T-helper 9 cell (primary cell): ENCODE measurements around the gene RASSF5.

Experiments
- DNase-seq: peaks from one replicate; pipeline ENCODE4 v3.0.0-alpha.2; 2020

The RASSF5 gene

GRCh38 chr1:206498685-206499084, 8.6 kb upstream of the RASSF5 start:
- no peak for DNase-seq

DNA sequence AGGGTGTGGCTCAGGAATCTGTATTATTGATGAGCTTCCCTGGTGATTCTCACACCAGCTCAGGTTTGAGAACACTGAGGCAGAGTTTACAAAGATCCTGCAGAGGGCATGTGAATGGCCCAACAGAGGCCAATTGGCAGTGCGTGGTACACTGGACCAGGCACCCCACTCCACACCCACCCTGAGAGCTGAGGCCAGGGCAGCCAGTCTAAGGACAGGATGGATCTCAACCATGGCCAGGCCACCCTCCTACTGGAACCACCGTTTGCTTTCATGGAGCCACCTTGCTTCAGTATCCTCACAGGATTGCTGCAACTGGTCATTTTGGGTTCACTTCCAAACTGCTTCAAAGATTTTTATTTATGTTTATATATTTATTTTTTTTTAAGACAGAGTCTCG, 7.3 kb upstream of the RASSF5 start:
- DNase-seq, result no peak

DNA sequence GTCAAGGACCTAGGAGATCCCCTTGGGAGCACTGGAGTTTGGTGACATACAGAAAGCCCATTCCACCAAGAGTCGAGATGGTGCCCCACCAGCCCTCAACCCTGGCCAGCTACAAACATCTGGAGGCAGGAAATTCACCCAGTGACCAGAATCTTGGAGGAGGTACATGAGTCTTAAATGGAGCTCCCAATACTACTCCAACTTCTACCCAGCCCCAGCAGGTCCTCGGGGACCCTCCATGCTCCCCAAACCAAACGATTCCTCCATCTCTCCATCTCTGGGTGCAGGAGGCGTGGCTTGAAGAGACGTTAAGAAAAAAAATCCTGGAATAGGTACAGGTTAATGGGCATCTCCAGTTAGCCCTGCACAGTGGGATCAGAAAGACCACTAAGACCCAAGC, 5.5 kb upstream of the RASSF5 start:
- no peak for DNase-seq

DNA sequence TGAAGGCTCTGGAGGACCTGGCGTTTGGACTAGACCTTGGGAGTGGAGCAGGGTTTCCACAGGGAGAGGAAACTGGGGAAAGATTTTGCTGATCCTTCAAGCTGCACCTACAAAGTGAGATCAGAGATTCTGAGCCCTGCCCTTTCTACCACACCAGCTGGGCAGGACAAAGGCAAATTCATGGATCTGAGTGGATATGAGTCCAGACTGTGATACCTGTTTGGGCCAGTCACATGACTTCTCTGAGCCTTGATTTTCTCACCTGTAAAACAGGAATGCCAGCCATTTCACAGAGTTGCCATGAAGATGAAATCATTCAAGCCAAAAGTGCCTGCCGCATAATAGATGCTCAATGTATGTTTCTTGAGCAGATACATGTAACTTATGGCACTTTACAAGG, 4.9 kb upstream of the RASSF5 start:
- DNase-seq, result no peak

- DNase-seq, result no peak
Measured at GRCh38 chr1:206502812-206503211, 4.5 kb upstream of the RASSF5 start.

DNA sequence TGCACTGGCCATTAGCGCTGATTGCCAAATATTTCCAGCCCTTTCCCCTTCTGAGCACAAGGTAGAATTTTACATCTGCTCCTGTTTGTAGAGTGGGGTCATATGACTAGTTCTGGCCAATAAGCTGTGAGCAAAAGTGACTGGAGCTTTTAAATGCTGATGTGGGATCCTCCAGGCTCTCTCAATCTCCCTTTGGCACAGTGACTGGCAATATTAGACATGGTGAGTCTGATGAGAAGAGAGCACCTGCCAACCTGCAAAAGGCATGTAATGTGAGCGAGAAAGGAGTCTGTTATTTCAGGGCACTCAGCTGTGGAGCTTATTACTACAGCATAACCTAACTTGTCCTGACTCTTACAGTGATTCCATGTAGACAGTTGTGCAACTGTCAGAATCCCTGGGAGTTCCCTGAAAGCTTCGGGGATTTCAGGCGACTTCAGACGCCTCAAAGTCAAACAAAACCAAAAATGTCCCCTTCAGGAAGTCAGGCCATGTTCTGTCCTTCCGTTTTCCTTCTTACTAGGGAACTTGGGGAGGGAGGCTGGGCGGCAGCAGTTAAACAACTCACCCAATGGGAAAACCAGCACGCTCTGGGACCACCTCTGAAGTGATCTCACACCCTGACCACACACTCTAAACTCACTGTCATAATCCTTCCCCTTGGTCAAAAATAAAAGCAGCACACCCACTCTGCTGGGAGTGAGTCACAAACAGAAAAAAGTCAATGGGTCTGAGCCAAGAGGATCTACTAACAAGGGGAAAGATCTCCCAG, 3.6 kb upstream of the RASSF5 start:
- no peak for DNase-seq

DNA sequence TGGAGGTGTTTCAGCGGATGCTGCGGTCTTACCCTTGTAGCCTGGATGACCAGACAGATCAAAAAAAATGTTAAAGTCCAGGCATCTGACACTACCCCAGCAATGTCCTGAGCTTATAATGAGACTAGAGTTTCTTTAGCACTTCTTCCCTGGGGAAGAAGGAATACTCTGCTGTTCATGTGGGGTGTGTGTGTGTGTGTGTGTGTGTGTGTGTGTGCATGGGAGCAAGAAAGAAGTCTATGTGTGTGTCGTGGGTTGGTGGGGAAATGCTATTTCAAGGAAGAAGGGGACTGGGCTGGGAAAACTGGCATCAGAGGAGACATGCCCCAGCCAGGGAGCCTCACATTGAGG, 3.0 kb upstream of the RASSF5 start:
- no peak for DNase-seq

GRCh38 chr1:206505702-206506355, 1.5 kb upstream of the RASSF5 start:
- DNase-seq, result no peak

DNA sequence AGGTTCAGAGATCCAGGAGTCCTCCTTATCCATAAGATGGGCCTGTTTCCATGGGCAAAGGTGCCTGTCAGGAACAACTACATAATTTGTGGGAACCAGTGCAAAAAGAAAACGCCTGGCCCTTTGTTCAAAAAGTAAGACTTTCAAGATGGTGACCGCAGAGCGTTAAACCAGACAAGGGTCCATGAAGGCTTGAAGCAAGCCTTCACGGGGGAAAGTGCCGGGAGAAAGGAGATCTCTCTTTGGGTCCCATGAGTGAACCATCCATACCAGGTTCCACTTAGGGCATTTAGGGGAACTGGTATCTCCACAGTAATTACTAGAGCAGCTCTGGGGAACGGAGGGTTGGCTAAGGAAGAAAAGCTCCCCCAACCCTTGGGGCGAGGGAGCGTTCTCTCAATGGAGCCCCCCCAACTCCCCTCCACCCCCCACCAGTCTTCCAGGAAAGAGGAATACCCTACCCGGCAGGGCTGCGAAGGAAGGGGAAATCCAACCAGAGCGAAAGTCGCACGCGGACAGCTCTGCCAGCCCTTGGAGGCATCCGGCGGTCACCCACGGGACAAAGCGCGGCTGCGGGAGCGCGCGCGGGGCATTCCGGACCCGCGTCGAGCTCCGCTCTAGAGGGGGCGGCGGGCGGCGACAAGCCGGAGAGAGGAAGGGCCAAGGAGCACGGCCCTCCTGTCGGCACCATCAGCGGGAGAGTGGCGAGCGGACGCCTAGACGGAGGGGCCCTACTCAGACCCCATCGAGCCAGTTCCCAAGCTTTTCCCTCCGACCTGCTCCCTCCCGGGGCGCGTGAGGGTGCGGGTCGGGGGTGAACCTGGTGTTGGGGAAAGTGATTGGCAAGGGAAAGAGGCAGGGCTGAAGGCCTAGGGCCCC, 687 bp upstream of the RASSF5 start:
- peak; percentile 22 for DNase-seq

DNA sequence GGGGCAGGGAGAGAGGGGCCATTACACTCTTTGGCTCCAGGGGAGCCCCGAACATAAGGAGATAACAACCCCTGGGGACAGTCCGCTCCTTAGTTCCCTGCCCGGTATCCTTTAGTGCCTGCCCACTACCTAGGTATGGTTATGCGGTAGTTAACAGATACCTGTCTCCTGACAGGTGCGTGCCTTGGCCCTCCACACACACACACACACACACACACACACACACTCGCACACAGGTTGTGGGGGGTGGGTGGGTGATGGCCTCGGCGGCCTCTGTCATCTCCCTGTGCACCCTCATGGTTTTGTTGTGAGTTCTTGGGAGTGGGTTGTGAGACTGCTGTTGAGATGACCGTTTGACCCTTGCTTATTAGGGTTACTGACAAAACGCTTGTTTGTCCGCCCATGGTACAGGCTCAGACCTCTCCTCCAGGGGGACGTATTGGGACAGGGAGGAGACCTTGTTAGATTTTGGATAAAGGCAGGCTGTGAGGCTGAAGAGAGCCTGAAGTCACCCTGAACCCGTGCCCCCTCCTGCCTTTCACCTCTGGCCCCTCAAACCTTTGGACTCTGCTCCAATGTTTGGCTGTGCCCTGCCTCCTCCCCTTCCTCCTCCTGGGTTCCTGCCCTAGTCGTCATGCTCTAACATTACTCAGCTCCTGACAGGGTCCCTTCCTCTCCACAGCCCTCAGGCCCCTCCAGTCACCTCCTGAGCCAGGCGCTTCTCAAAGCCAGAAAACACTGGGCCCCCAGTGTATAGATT, 979 bp downstream of the RASSF5 start:
- DNase-seq, result no peak

GRCh38 chr1:206508956-206509355, 1.6 kb downstream of the RASSF5 start:
- no peak for DNase-seq

- no peak for DNase-seq
Measured at GRCh38 chr1:206509612-206510257, 2.4 kb downstream of the RASSF5 start.

GRCh38 chr1:206510371-206510770, 3.0 kb downstream of the RASSF5 start:
- DNase-seq, result no peak

GRCh38 chr1:206511362-206512057, 4.2 kb downstream of the RASSF5 start:
- DNase-seq, result no peak

- no peak for DNase-seq
Measured at GRCh38 chr1:206512058-206512850, 4.9 kb downstream of the RASSF5 start.

- DNase-seq, result no peak
Measured at GRCh38 chr1:206512851-206513180, 5.5 kb downstream of the RASSF5 start.

- DNase-seq, result no peak
Measured at GRCh38 chr1:206513312-206514111, 6.2 kb downstream of the RASSF5 start.

- DNase-seq, result no peak
Measured at GRCh38 chr1:206514813-206515387, 7.6 kb downstream of the RASSF5 start.

- no peak for DNase-seq
Measured at GRCh38 chr1:206516728-206516990, 9.3 kb downstream of the RASSF5 start.

DNA sequence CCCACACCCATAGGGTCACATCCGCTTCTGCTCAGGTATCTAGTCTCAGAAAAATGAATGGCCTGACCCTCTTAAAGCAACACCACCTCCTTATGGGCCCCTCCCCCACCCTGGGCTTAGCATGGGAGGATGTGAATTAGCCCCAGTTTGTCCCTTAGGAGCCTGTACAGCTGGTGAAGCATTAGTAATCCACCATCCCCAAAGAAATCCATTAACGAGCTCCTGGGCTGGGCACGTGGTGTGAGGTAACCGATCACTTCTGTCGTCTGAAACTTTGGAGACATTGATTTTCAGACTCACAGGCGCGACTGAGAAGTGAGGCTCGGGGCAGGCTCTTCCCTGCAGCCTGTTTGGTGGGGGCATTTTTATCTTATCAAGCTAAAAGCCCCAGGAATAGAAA, 10.5 kb downstream of the RASSF5 start:
- no peak for DNase-seq
